AG08395 (cell line): Measurements from ENCODE around the gene GDF2.

Source experiments
- DNase-seq: peaks from one replicate; pipeline ENCODE4 v3.0.0; 2012; ENCODE audit warnings: mixed read lengths, low spot score

Gene GDF2

DNA sequence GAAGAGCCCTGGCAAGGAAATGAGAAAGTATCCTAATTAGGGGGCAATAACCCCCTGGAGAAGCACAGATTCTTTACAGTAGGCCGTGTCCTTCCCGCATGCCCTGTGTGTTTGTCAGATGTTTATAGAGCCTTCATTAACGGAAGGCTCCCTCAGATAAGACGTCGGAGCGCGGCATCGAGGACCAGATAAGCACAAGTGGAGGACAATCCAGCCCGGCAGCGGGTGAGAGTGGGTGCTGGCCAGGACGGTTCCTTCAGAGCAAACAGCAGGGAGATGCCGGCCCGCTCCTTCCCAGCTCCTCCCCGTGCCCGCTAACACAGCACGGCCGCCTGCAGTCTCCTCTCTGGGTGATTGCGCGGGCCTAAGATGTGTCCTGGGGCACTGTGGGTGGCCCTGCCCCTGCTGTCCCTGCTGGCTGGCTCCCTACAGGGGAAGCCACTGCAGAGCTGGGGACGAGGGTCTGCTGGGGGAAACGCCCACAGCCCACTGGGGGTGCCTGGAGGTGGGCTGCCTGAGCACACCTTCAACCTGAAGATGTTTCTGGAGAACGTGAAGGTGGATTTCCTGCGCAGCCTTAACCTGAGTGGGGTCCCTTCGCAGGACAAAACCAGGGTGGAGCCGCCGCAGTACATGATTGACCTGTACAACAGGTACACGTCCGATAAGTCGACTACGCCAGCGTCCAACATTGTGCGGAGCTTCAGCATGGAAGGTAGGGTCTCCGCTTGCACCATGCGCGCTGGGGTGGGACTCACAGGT lies at the start of gene GDF2:
Gene GDF2, plus strand, starts transcription at position 155 of the 762 bp plus-strand sequence. Its CDS starts 215 bp downstream, at position 370.
- no peak for DNase-seq

DNA sequence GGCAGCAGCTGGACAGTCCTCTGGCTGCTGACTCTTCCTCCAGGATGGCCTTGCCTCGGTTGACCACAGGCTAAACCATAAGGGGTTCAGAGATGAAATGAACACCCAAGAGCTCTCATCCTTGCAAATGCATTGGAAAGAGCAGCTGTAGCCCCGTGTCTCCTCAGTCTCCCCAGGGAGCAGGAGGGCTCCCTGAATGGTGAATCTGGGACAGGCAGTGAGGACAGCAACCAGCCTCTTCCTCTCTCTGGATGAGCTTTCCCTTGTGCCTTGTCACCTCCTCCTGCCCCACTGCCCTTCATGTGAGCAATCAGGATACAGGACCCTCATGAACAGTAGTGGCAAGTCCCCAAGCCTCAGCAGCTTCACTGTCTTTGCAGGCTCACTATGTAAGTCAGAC lies 46.2 kb upstream of the GDF2 start:
- DNase-seq: no peak

DNA sequence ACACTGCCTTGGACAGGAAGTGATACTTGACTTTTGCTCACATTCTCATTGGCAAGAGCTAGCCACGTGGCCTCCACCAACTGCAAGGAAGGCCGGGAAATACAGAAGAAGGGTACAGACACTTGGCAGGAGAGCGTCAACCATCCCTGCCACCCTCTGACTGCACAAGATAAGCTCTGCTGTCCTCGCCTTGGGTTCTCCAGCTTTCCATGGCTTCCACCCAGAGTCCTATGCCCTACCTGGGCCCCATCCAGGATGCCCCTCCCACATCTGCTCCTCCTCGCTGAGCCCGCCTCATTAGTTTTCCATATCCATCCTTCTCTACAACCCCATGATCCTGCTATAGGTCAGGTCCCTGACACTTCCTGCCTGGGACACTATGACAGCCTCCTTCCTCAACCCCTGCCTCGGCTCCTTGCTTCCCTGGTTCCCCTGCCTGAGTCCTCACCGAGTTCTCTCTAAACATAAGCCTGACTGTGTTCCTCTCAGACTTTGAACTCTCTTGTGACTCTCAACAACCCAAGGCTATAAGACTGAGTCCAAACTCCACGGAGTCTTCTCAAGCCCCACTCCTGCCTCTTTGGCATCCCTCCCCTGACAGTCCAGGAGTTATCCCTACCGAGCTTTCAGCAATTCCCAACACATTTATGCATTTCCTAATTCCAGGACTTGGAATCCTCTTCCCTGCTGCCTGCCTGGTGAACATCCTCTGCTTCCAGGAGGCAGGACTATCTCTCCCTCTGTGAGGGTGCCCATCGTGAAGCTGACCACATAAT lies 45.5 kb upstream of the GDF2 start:
- no peak for DNase-seq

DNA sequence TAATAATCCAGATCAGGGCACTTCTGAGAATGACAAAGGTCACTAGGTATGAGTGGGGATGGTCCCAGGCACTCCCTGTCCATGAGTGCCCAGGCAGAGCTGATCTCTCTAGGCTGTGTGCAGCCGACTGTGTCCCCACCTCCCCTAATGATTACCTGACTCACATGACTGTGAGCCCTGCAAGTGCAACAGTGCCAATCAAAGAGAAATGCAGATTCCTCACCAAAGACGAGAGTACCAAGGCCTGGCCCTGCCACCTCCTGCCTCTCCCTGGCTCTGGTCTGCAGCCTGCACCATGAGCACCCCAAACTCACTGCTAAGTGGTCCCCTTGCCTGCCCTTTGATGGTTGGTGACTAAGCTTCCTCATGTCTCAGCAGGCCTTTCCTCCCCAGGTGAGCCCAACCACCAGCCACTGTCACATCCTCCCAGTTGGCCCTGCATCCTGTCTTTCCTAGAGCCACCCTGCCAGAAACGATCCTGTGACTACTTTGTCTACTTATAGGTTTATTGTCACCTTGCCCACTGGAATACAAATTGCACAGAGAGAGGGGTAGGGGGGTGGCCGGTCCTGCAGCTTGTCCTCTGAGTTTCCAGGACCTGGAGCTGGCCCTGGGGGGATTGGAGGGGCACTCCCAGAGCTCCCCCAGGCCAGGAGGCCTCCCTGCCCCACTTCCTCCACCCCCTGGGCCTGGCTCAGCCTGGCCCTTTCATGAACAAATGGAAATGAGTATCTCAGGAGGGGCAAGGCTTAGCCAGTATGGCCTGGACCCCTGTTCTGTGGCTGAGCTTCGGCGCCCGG lies 44.7 kb upstream of the GDF2 start:
- DNase-seq: no peak

DNA sequence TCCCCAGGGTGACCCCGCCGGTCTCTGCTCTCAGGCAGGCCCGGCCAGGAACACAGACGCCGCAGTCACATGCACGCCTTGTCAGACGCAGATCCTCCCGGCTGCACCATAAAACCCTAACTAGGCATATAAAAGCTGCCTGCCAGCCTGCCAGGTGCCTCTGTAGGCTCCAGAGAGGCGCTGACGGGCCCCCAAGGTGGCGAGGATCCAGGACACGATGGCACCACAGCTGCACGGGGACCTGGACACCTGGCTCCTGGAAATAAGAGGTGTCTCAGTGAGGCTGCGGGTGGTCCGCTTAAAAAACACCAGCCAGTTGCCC lies 44.1 kb upstream of the GDF2 start:
- no peak for DNase-seq

DNA sequence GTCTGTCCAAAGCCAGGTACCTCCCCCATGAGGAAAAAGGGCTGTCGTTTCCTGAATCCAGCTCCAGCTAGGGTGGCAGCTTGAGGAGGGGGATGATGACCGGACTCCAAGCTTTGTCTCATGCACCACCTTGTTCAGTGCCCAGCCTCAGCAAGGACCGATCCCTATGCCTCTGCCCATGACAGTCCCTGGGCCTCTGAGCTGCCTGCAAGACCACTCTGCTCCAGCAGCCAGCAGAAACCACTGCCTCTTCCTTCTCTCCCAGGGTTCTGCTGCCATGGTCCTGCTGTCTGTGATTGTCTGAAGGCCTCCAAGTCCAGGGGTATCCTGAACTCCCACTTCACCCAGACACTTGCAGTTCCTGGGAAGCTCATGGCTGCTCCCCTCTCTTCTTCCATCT lies 43.5 kb upstream of the GDF2 start:
- DNase-seq: no peak

DNA sequence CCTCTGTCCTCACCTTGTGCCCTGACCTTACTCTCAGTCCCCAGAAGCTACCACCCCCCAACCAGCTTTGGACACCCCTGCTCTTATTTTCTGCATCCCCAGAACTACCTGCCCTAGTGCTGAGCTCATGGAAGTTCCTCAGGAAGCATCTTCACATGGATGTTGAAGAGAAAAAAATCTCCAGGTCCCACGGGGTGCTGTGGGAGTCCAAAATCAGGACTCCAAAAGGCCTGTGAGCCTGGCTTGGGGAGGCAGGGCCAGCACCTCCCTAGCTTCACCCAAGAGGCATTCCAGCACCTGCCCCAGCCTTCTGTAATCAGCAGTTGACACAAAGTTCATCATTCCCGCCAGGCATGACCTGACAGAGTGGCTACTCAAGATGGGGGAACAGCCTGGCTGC lies 43.0 kb upstream of the GDF2 start:
- no peak for DNase-seq

DNA sequence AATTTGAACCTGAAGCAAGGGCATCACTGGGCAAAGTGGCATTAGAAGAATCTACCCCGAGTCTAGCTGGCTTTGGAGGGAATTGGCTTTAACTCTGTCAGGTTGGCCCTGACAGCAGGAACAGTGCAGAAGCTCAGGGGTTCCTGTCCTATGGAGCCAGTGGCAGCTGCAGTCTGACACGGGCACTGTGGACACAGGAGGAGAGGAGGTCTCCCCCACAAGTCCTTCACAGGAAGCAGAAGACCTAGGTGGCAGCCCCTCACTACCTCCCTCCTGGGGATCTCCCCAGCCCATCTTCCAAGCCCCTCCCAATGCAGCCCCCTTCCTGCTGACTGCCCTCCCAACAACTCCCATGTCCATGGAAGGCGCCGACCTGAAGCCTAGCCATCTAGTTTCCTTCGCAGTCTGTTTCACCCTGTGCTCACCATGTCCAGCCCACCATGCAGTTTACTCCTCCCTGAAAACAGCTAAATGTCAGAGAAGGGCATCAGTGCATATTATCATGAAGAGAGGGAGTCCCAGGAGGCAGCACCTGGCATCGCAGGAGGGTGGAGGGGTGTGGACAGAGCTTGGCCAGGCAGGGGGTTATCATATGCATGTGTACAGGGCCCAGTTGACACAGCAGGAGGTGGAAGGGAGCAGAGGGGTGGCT lies 40.1 kb upstream of the GDF2 start:
- no peak for DNase-seq

DNA sequence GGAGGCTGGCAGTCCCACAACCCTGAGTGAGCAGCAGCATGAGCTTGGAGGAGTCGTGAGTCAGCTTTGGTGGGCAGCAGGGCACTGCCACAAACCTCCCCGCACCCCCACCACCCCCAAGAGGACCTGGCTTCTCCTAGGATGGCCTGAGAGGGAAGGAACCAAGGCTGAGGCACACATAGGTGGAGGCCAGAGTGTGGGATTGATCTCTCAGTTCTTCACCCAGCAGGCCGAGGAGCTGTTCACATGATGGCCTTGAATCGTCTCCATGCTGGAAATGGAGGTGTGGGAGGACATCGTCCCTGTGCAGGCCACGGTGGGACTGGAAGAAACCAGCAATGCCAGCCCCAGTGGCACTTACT lies 39.6 kb upstream of the GDF2 start:
- no peak for DNase-seq

DNA sequence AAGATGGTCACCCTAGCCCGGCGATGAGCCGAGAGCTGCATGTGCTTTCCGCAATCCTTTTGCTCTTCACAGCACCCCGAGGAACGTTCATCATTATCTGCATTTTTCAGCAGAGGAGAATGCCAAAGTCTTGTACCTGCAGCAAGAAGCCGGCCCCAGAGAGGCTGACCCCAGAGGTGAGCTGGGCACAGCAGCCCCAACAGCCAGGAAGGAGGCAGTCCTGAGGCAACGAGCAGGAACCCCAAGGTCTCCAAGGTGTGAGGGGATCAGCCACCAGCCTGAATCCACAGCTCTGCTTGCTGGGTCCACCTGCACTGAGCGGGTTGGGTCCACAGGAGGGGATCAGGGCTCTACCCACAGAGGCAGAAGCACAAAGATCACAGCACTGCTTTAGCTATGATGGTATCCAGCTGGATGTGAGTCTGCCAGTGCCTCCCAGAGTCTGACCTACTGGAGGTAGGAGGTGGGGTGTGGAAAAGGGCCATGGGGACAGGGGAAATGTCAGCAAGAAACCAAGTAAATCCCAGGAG lies 39.1 kb upstream of the GDF2 start:
- DNase-seq: no peak

DNA sequence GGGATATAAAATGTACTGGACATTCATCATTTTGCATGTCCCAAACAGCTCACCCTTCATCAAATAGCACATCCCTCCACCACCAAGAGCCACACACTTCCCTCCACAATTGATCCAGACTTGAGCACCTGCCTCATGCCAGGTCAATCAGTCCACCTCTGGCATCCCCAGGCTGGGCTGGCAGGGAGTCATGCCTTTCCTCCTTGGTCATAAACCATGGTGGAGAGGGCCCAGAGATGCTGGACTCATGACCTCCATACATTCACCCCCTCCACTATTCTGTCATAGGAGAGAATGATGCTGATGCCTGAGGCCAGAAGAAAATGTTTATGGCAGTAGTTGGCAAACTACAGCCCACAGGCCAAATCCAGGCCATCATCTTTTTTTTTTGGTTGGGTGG lies 38.4 kb upstream of the GDF2 start:
- DNase-seq: no peak

DNA sequence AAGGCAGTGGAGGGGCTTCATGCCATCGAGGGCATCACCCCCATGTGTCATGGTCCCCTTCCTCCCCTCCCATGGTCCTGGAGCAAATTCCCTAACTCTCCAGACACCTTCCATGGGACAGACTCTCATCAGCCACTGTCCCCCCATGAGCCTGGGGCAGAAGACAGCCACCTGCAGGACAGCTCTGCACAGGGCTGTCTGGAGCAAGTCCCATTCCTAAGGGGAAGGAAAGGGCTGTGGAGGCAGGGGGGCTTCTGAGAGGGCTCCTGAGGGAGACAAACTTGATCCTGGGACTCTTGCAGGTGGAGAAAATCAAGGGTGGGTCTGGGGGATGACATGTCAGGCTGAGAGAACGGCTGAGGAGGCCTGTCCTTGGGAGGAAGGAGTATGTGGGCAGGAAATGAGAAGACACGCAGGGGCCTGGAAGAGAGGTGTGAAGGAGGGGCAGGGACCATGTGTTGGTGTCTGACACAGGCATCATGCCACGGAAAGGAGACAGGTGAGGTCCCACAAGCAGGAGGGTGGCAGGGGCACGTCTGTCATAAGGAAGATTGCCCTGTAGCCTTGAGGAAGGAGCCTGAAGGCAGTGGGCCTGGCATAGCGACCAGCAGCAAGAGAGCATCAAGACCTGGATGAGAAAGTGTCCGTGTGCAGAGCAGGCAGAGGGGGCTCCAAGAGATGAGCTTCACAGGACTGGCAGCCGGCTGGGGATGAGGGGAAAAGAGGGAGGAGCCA lies 36.7 kb upstream of the GDF2 start:
- no peak for DNase-seq

DNA sequence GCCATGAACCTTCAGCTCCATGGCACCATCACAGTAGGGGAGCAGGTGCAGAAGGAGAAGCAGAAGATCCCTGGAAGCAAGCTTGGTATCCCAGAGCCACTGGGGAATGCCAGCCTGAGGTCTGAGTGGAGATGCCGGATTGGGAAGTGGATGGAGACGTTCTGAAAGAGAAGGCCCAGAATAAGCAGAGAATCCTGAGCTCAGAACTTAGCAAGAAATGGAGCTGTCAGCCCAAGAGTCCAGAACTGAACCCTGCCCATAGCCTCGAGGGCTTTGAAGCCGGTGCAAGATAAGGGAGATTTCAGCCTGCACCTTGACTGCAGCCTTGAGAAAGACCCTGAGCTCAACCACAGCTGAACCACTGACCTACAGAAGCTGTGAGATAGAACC lies 36.1 kb upstream of the GDF2 start:
- DNase-seq: no peak

DNA sequence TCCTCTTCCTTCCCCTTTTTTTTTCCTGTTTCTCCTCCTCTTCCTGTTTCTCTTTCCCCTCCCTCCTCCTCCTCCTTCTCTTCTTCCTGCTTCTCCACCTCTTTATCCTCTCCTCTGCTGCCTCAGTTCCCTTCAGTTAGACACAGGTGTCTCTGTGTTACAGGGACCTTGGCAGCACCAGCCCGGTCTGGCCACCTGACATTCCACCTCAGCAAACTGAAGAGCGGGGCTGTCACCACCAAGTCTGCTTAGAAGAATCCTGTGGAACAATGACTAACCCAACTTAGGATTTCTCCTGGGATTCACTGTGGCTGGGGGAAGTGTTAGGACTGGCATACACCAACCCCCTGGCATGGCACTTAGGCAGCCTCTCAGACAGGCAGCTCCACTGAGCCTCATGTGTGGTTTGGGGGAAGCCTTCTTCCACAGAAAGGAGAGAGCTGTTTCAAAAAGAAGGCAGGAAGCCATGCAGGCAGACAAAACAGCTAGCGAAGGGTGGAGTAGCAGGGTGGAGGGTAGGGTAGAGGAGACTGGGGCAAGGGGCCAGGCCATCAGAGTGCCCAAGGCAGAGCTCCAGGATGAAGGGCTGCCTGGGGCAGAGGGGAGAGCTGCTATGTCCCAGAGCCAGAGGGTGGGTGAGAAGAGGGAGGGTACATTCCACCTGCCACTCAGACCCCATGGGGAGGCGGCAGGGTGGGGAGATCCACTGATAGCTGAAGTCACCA lies 35.5 kb upstream of the GDF2 start:
- no peak for DNase-seq

DNA sequence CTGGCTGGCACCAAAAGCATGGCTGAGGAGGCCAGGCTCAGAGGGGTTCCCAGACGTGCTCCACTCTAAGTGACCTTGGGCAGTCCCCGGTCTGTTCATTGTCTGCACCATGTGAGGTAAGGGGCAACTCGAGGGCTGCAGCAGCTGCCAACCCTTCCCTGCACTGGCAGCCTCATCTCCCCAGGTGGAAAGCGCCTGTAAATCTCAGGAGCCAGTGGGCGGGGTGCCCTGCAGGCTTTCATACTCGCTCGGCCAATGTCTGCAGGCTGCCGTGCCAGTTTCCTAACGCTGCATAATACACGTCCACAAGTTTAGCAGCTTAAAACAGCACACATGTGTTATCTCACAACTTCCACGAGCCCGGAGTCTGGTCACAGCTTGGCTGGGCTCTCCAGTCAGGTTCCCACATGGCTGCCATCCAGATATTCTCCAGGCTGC lies 34.9 kb upstream of the GDF2 start:
- no peak for DNase-seq

DNA sequence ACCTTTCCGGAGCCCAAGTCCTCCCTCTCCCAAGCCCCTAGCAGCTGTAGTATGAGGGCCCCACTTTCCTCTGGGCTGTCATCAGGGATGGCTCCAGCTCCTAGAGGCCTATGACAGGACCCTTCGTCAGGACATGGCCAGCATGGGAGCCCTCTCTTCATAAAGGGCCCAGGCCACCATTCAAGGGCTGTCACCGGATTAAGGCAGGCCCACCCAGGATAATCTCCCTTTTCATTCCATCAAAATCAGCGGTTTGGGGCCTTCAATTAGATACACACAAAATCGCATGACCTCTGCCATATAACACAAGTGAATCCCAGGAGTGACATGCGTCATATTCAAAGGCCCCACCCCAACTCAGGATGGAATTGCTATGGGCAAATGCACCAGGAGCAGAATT lies 34.4 kb upstream of the GDF2 start:
- no peak for DNase-seq

DNA sequence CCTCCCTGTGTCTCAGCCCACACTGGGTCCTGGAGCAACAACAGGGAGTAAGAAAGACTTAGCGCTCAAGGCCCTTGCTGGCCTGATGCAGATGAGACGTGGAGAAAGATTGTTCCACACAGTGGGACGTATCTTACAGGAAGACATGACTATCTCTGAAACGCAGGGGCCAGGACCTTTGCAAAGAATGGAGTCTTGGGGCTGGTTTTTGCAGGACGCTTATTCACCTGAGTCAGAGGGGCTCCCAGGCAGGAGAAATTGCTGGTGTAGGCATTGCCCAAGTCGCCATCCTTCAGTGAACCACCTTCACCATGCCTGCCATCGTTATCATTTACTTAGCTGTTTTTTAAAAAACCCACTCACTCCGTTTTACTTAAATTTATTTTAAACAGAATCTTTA lies 34.0 kb upstream of the GDF2 start:
- DNase-seq: no peak

DNA sequence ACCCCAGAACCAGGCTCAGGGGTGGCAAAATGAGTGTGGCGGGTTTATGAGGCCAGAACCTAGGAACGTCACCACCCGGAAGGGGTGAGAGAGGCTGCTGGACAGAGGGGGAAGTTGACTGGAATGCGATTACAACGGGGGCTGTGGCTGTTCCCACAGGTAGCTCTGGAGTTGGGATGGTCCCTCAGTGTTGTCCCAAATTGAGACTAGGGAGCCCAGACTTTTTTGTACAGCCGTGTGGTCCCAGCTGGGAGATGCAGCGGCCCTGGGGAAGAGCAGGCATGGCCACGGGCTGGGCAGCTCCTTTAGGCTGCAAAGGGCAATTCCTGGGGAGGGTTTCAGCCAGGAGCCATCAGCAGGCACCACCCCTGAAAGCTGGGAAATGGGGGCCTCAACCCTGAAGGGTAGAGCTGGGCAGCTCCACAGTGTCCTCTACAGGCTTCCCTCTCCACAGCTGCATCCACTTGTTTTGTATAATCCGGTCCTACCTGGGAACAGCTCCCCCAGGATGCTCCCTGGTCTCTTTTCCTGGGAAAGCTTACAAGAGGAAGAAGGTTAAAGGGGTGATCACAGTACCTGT lies 33.2 kb upstream of the GDF2 start:
- DNase-seq: no peak

DNA sequence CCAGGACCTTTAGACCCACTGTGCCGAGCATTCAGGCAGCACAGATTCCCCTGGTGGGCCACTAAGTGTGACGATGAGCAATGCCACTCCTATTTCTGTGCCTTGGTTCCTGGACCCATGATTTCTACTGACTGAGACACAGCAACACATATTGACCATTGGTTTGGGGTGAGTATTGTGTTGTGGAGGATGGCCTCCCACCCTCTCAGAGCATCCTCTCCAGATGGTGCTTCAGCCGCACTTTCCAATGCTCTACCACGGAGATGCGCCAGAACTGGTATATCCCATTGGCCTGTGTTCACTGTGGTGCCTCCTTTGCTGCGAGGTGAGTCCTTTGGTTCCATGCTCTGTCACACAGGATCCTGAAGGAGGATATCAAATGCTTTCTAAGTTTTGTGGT lies 32.3 kb upstream of the GDF2 start:
- DNase-seq: no peak

DNA sequence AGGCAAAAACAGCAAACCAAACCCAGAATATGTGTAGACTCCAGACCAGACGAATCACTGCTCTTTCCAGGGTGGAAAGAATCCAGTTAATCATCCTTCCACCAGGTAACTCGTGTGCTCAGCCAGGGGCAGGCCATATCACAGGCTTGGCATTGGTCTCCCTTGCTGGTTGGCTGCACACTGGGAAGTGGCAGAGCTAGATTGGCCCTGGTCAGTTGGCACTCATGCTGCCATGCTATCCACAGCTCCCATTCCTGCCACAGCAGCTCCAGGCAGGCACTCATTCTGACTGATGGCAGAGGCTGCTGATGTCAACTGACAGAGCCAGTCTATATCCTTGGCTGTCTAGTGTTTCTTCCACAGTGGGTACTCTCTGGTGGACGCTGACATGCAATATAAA lies 31.9 kb upstream of the GDF2 start:
- no peak for DNase-seq

DNA sequence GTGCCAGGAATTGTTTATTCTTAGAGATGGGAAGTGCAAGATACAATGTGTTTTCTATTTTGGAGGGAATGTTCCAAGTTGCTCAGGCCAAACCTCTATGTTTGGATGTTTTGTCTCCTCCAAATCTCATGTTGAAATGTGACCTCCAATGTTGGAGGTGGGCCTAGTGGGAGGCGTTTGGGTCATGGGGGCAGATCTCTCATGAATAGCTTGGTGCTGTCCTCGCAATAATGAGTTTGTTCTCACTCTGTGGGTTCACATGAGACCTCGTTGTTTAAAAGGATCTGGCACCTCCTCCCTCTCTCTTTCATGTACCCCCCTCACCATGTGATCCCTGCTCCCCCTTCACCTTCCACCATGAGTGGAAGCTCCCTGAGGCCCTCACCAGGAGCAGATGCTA lies 30.6 kb upstream of the GDF2 start:
- DNase-seq: no peak
